Measurements from ENCODE around the gene DNER.

GRCh38 chr2:229330952-229331351, 383.4 kb downstream of the DNER start:
- no peak for TF ChIP-seq YY1 (IDR thresholded peaks at IDR 0.05; ENCODE audit: insufficient read depth, insufficient read length)
- no peak for TF ChIP-seq ZNF274 (IDR thresholded peaks at IDR 0.05; ENCODE audit: low read depth, low read length)
- no peak for TF ChIP-seq SUZ12 (IDR thresholded peaks at IDR 0.05; ENCODE audit: extremely low read depth, insufficient read depth, insufficient read length)
